ENCODE results near the gene AIFM3. TPM values are rescaled to one million over a fixed set of nuclear protein-coding genes. Genes with fewer than 3 reads are reported as not detected.

The AIFM3 gene
- total and polyA plus RNA-seq, 2 of the 13 experiments (the other 11 are each of a cell fraction or from before 2014, with no cell fraction given), result 9.0 to 15.3 TPM

DNA sequence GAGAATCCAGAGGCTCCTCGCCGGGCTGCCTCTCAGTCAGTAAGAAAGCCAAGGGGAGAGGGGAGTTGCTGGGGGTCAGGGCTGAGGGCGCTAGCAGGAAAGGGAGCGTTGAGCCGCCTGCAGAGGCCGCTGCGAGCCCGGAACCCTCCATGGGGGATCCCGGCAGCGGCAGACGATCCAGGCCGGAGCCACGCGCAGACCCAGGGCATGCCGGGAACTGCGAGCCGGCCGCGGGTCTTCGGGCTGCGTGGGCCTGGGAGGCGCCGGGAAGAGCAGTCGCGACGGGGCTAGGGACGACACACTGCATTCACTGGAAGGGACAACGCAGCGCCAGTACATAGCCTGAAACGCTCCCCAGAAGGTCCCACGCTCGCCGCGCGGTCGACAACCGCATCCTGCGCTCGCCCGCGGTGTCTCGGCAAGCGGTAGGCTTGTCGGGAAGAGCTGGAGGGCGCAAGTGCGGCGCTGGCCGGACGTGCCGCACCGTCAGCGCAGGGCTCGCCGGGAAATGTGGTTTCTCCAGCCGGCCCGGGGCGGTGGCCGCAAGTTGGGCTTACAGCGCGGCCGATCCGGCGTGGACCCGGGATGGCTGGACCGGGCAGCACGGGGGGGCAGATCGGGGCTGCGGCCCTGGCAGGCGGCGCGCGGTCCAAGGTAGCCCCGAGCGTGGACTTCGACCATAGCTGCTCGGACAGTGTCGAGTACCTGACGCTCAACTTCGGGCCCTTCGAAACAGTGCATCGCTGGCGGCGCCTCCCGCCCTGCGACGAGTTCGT, 14.9 kb downstream of the AIFM3 start, which contains the start of gene LZTR1 (continued):
- TF ChIP-seq SOX13 (IDR thresholded peaks at IDR 0.05) (no peak), SOX13 (CRISPR knock-in tag; conservative IDR thresholded peaks at IDR 0.05 in 1 of 2, IDR thresholded peaks at IDR 0.05 in 1 of 2) (peak in 1 of 2 experiments; percentile 27; a peak in 2 of 4 replicates), TFDP1 (CRISPR knock-in tag; IDR thresholded peaks at IDR 0.05; ENCODE audit: borderline replicate concordance) (peak; percentile 55; the same call in 1 of the 2 replicates), REPIN1 (CRISPR knock-in tag; IDR thresholded peaks at IDR 0.05; ENCODE audit: borderline replicate concordance, low read depth) (peak; percentile 98), SIN3A (IDR thresholded peaks at IDR 0.05; ENCODE audit: borderline replicate concordance, low read depth, low read length) (peak; percentile 65; the same call in 1 of the 2 replicates), E2F2 (CRISPR knock-in tag; IDR thresholded peaks at IDR 0.05; ENCODE audit: borderline replicate concordance) (peak; percentile 95; the same call in 1 of the 2 replicates), KDM5A (IDR thresholded peaks at IDR 0.05; ENCODE audit: borderline replicate concordance, low read length) (no peak), ETS1 (CRISPR knock-in tag; IDR thresholded peaks at IDR 0.05) (0 out of 2 replicates have a peak, but pooled peaks have one; percentile 82), ZNF253 (CRISPR knock-in tag; IDR thresholded peaks at IDR 0.05; ENCODE audit: borderline replicate concordance) (peak; percentile 41; the same call in 1 of the 2 replicates), ZNF557 (CRISPR knock-in tag; IDR thresholded peaks at IDR 0.05) (peak; percentile 69; the same call in 1 of the 2 replicates), SNAI1 (CRISPR knock-in tag; IDR thresholded peaks at IDR 0.05; ENCODE audit: borderline replicate concordance) (peak; percentile 92; the same call in 1 of the 2 replicates), ZSCAN9 (CRISPR knock-in tag; IDR thresholded peaks at IDR 0.05; ENCODE audit: borderline replicate concordance) (peak; percentile 78; the same call in 1 of the 2 replicates), U2AF2 (IDR thresholded peaks at IDR 0.05; ENCODE audit: low read depth, low read length) (no peak), ZNF441 (CRISPR knock-in tag; IDR thresholded peaks at IDR 0.05; ENCODE audit: borderline replicate concordance) (peak; percentile 94), ZNF788 (CRISPR knock-in tag; IDR thresholded peaks at IDR 0.05; ENCODE audit: borderline replicate concordance) (peak; percentile 96)
- TF ChIP-seq, protein P1, sequence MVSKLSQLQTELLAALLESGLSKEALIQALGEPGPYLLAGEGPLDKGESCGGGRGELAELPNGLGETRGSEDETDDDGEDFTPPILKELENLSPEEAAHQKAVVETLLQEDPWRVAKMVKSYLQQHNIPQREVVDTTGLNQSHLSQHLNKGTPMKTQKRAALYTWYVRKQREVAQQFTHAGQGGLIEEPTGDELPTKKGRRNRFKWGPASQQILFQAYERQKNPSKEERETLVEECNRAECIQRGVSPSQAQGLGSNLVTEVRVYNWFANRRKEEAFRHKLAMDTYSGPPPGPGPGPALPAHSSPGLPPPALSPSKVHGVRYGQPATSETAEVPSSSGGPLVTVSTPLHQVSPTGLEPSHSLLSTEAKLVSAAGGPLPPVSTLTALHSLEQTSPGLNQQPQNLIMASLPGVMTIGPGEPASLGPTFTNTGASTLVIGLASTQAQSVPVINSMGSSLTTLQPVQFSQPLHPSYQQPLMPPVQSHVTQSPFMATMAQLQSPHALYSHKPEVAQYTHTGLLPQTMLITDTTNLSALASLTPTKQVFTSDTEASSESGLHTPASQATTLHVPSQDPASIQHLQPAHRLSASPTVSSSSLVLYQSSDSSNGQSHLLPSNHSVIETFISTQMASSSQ (IDR thresholded peaks at IDR 0.05; ENCODE audit: low read depth), result no peak
- TF ChIP-seq, protein P1 (CRISPR knock-in tag; IDR thresholded peaks at IDR 0.05; ENCODE audit: borderline replicate concordance), result peak; percentile 78
